ENCODE data around the gene TNC. TPM values are rescaled to one million over a fixed set of nuclear protein-coding genes. Genes with fewer than 3 reads are reported as not detected.

TNC gene
- total RNA-seq, 1 experiment from 2014 or later = 11.4 TPM

DNA sequence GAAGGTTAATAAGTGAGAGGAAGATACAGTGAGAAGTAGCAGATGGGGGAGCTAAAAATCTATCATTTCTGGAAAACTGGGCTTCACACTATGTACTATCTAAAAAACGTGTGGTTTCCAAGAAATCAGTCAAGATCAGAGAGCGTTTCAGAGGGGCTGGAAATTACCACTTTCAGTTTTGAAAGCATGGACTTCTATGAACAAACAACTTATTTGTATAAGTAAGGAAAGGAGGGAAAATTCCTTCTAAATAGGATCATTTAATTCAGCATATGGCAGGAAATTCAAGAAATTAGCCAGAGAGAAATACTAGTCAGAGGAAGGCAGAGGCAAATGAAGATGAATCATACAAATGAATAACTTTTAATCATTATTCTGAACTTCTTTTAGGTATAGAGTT is 11.3 kb downstream of the TNC start:
- no peak overlapping the region for H3K4me3 Mint-ChIP-seq (ENCODE audit: unreplicated experiment)
- H3K36me3 Mint-ChIP-seq (ENCODE audit: insufficient read depth, unreplicated experiment) = no peaks in the 10 kb centered on the region
- H3K4me3 ChIP-seq (ENCODE audit: low read depth, low read length) = no peak overlapping the region
- H3K27me3 ChIP-seq (replicated peaks; ENCODE audit: control insufficient read depth, insufficient read depth, low read length) = no peaks in the 10 kb centered on the region
- no TSS peak for BruUV-seq (replicated peaks)
- TF ChIP-seq, protein P1, sequence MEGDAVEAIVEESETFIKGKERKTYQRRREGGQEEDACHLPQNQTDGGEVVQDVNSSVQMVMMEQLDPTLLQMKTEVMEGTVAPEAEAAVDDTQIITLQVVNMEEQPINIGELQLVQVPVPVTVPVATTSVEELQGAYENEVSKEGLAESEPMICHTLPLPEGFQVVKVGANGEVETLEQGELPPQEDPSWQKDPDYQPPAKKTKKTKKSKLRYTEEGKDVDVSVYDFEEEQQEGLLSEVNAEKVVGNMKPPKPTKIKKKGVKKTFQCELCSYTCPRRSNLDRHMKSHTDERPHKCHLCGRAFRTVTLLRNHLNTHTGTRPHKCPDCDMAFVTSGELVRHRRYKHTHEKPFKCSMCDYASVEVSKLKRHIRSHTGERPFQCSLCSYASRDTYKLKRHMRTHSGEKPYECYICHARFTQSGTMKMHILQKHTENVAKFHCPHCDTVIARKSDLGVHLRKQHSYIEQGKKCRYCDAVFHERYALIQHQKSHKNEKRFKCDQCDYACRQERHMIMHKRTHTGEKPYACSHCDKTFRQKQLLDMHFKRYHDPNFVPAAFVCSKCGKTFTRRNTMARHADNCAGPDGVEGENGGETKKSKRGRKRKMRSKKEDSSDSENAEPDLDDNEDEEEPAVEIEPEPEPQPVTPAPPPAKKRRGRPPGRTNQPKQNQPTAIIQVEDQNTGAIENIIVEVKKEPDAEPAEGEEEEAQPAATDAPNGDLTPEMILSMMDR (IDR thresholded peaks at IDR 0.05; ENCODE audit: insufficient read depth in 1 of 2, low read depth in 1 of 2, low read length in 1 of 2, severe bottlenecking in 1 of 2, unreplicated experiment in 1 of 2) = no peak
- DNase-seq = no peak
- H3K36me3 ChIP-seq (ENCODE audit: control insufficient read depth, insufficient read depth, low read length) = no peaks in the 10 kb centered on the region
- H3K9me3 Mint-ChIP-seq (ENCODE audit: unreplicated experiment) = no peaks in the 10 kb centered on the region
- no peaks in the 10 kb centered on the region for H3K9me3 ChIP-seq
- intact Hi-C loops (cut with micrococcal nuclease; ENCODE audit: unreplicated experiment) = loop anchor here (5.0 kb wide), 1 partner anchor 79 kb away; no protein-coding TSS in a partner anchor
- H3K4me1 Mint-ChIP-seq (ENCODE audit: low read depth, unreplicated experiment) = peaks cover 25% of the 10 kb centered on the region
- ChIA-PET CTCF (no interaction called here), POLR2A (no interaction called here)
- peaks cover 16% of the 10 kb centered on the region; the same call in 1 of the 2 replicates for H3K4me1 ChIP-seq
- H3K27ac Mint-ChIP-seq (ENCODE audit: unreplicated experiment) = no peak overlapping the region
- no peaks in the 10 kb centered on the region for H3K27me3 Mint-ChIP-seq (ENCODE audit: insufficient read depth, unreplicated experiment)

DNA sequence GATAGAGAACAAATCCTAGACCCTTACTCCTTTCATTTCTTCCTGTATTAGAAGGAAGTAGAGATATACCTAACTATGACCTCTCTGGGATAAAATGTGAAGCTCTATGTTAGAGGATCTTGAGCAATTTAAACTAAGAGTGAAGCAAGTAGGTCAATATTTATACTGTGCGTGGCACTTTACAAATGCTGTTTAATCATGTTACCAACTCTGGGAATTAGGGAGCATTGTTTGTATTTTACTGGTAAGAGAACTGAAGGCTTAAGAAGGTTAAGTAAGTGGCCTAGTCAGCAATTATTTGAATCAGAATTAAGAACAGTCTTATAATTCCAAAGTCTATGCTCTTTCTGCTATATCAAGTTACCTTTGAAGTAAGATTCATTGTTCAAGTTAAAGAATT is 12.0 kb downstream of the TNC start:
- TF ChIP-seq, protein P1 (IDR thresholded peaks at IDR 0.05; ENCODE audit: insufficient read depth in 1 of 2, low read depth in 1 of 2, low read length in 1 of 2, severe bottlenecking in 1 of 2, unreplicated experiment in 1 of 2) = no peak
- H3K4me3 Mint-ChIP-seq (ENCODE audit: unreplicated experiment) = no peak overlapping the region
- no peaks in the 10 kb centered on the region for H3K9me3 ChIP-seq
- CTCF ChIA-PET = no interaction called here
- no peaks in the 10 kb centered on the region for H3K27me3 ChIP-seq (replicated peaks; ENCODE audit: control insufficient read depth, insufficient read depth, low read length)
- H3K27ac Mint-ChIP-seq (ENCODE audit: unreplicated experiment) = no peak overlapping the region
- peaks cover 16% of the 10 kb centered on the region; the same call in 1 of the 2 replicates for H3K4me1 ChIP-seq
- H3K4me3 ChIP-seq (ENCODE audit: low read depth, low read length) = no peak overlapping the region
- H3K36me3 ChIP-seq (ENCODE audit: control insufficient read depth, insufficient read depth, low read length) = no peaks in the 10 kb centered on the region
- H3K36me3 Mint-ChIP-seq (ENCODE audit: insufficient read depth, unreplicated experiment) = no peaks in the 10 kb centered on the region
- H3K4me1 Mint-ChIP-seq (ENCODE audit: low read depth, unreplicated experiment) = peaks cover 25% of the 10 kb centered on the region
- no peak for DNase-seq
- H3K9me3 Mint-ChIP-seq (ENCODE audit: unreplicated experiment) = no peaks in the 10 kb centered on the region
- intact Hi-C loops (cut with micrococcal nuclease; ENCODE audit: unreplicated experiment) = loop anchor here (5.0 kb wide), 1 partner anchor 79 kb away; no protein-coding TSS in a partner anchor
- no TSS peak for BruUV-seq (replicated peaks)
- no peaks in the 10 kb centered on the region for H3K27me3 Mint-ChIP-seq (ENCODE audit: insufficient read depth, unreplicated experiment)
- POLR2A ChIA-PET = no interaction called here

DNA sequence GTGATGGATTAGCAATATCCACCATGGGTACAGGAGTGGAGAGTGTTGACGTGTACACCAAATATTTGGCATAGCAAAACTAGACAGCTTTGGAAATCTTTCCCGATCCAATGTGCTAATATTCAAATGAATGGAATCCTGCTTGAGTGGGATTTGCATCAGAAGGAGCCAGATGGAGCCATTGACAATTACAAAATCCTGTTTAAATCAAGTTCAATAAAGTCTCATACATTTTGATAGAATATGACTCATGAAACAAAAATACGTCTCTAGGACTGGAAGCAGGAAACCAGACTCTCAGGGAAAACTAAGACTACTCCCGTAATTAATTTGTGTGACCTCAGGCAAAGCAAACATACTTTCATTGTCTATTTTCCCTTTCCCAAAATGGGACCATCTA is 13.0 kb downstream of the TNC start:
- Histone ChIP-seq H3K9me3 (no peaks in the 10 kb centered on the region), H3K4me1 (peaks cover 16% of the 10 kb centered on the region; the same call in 1 of the 2 replicates), H3K36me3 (ENCODE audit: control insufficient read depth, insufficient read depth, low read length) (no peaks in the 10 kb centered on the region), H3K27me3 (replicated peaks; ENCODE audit: control insufficient read depth, insufficient read depth, low read length) (no peaks in the 10 kb centered on the region), H3K4me3 (ENCODE audit: low read depth, low read length) (no peak overlapping the region)
- Mint-ChIP-seq H3K27ac (ENCODE audit: unreplicated experiment) (no peak overlapping the region), H3K9me3 (ENCODE audit: unreplicated experiment) (no peaks in the 10 kb centered on the region), H3K4me3 (ENCODE audit: unreplicated experiment) (no peak overlapping the region), H3K4me1 (ENCODE audit: low read depth, unreplicated experiment) (peaks cover 25% of the 10 kb centered on the region), H3K27me3 (ENCODE audit: insufficient read depth, unreplicated experiment) (no peaks in the 10 kb centered on the region), H3K36me3 (ENCODE audit: insufficient read depth, unreplicated experiment) (no peaks in the 10 kb centered on the region)
- TF ChIP-seq, protein P1 (IDR thresholded peaks at IDR 0.05; ENCODE audit: insufficient read depth in 1 of 2, low read depth in 1 of 2, low read length in 1 of 2, severe bottlenecking in 1 of 2, unreplicated experiment in 1 of 2) = no peak
- POLR2A ChIA-PET = no interaction called here
- CTCF ChIA-PET = no interaction called here
- no TSS peak for BruUV-seq (replicated peaks)
- DNase-seq = no peak
- intact Hi-C loops (cut with micrococcal nuclease; ENCODE audit: unreplicated experiment) = loop anchor here (5.0 kb wide), 1 partner anchor 78 kb away; no protein-coding TSS in a partner anchor
